Thoracic aorta (tissue), 2 donors: ENCODE data around the gene NRL. TPM values are rescaled to one million over a fixed set of nuclear protein-coding genes. Genes with fewer than 3 reads are reported as not detected.

Experiments
- ATAC-seq: fragments of 150-250 bp; one replicate; pipeline ENCODE4 v1.8.0; 2017; ENCODE audit warnings: low read depth; ENCODE audit not compliant: insufficient number of reproducible peaks, low FRiP score
- DNase-seq: peaks from one replicate; pipeline ENCODE4 v3.0.0-alpha.2; 2020; ENCODE audit warnings: low spot score
- H3K27ac ChIP-seq, 2 donors: fragments of 200-600 bp; sonication (generic); 1 replicate in 1 of 2; 2 replicates in 1 of 2; pipeline ENCODE4 v1.5.1; 2016; ENCODE audit warnings: mild to moderate bottlenecking in 2 of 2, moderate library complexity in 2 of 2
- H3K27me3 ChIP-seq: fragments of 200-600 bp; sonication (generic); replicated peaks from 2 replicates; pipeline ENCODE4 v1.6.0; 2016; ENCODE audit warnings: mild to moderate bottlenecking; ENCODE audit not compliant: insufficient read depth
- H3K36me3 ChIP-seq: fragments of 200-600 bp; sonication (generic); one replicate; pipeline ENCODE4 v1.5.1; 2016
- H3K4me1 ChIP-seq, 2 donors: fragments of 200-600 bp; sonication (generic); 1 replicate in 1 of 2; 2 replicates in 1 of 2; pipeline versions ENCODE4 v1.5.1 to v1.6.0; 2016; ENCODE audit warnings: low read depth in 2 of 2, mild to moderate bottlenecking in 1 of 2; ENCODE audit not compliant: control insufficient read depth in 1 of 2
- H3K4me3 ChIP-seq: fragments of 200-600 bp; sonication (generic); 2 replicates; pipeline ENCODE4 v1.5.1; 2016; ENCODE audit warnings: mild to moderate bottlenecking
- H3K9me3 ChIP-seq: fragments of 200-600 bp; sonication (generic); 2 replicates; pipeline ENCODE4 v1.5.1; 2016
- total RNA-seq, 2 donors: library from RNA; depleted of rRNA; stranded (reverse); fragments of >200 nt; gene quantifications; one replicate each; pipeline versions ENCODE4 v1.1.0 to v1.2.3, GENCODE V29; 2016
- TF ChIP-seq, protein P1 (sequence below): fragments of 200-600 bp; sonication (generic); IDR thresholded peaks from one replicate; pipeline ENCODE4 v1.5.1; 2019; ENCODE audit warnings: antibody characterized with exemption

NRL gene
- total RNA-seq, 2 donors from 2014 or later = 0.92 to 6.1 TPM

DNA sequence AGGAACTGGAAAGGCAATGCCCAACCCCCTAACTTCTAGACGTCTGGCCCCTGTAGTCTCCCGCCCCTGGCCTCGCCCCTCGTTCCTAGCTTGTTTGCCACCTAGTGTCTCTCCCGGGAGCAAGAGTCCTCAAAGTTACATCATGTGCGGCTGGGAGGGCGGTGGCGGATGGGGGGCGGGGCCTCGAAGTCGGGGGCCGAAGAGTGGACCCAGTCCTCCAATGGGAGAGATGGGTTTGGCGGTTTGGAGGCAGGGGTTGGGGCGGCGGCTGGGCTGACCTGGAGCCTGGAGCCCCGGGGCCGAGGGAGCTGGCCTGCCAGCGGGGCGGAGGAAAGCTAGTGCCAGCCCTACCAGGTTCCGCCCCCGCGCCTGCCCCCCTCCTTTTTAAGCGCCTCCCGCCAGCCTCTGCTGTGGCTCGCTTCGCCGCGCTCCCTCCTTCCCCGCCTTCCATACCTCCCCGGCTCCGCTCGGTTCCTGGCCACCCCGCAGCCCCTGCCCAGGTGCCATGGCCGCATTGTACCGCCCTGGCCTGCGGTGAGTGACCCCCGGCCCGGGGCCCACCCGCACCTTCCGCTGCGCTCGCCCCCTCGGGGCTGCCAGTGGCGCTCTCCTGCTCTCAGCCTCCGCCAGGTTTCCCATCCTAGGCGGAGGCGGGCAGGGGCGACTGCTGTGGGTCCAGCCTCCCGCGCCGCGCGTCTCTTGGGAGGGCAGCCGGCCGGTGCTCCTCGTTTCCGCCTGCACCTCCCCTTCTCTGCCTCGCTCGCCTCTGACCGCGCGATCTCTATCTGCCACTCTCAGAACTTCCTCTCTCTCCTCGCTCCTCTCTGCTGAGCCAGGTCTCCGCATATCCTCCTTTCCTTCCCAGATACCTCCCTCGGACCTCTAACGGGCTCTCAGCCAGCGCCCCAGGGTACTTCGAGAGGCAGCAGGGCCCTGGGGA lies 20.6 kb downstream of the NRL start, which contains the start of gene PCK2:
TSS of gene PCK2 (plus strand) at position 411 of the 940 bp plus-strand sequence. CDS start at position 506, 95 bp downstream.
- TF ChIP-seq, protein P1, sequence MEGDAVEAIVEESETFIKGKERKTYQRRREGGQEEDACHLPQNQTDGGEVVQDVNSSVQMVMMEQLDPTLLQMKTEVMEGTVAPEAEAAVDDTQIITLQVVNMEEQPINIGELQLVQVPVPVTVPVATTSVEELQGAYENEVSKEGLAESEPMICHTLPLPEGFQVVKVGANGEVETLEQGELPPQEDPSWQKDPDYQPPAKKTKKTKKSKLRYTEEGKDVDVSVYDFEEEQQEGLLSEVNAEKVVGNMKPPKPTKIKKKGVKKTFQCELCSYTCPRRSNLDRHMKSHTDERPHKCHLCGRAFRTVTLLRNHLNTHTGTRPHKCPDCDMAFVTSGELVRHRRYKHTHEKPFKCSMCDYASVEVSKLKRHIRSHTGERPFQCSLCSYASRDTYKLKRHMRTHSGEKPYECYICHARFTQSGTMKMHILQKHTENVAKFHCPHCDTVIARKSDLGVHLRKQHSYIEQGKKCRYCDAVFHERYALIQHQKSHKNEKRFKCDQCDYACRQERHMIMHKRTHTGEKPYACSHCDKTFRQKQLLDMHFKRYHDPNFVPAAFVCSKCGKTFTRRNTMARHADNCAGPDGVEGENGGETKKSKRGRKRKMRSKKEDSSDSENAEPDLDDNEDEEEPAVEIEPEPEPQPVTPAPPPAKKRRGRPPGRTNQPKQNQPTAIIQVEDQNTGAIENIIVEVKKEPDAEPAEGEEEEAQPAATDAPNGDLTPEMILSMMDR = peak; percentile 9

DNA sequence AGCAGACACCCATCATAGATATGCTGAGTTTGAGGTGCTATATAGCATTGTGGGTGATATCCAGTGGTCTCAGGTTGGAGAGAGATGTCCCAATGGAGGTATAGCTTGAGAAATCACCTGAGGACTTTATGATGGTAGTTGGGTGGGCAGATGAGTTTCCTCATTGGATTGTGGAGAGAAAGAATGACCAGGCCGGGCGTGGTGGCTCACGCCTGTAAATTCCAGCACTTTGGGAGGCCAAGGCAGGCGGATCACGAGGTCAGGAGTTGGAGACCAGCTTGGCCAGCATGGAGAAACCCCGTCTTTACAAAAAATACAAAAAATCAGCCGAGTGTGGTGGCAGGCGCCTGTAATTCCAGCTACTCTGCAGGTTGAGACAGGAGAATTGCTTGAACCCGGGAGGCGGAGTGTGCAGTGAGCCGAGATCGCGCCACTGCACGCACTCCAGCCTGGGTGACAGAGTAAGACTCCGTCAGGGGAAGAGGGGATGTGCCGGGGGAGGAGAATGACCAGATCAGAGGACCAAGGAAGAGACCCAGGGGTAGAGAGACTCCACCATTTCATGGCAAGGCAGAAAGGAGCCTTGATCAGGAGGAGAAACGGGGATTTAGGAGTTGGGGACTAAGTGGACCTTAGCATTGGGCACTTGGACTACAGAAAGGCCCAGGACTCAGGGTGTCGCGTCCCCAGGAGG lies 21.4 kb downstream of the NRL start:
- TF ChIP-seq, protein P1 = no peak
- H3K9me3 ChIP-seq = no peaks in the 10 kb centered on the region
- peak overlapping the region; percentile 99 for H3K4me3 ChIP-seq
- ATAC-seq (peak; percentile 21), DNase-seq (no peak)
- peaks cover 9 to 25% of the 10 kb centered on the region in 2 donors for H3K4me1 ChIP-seq
- peak overlapping the region; percentile 92 for H3K27ac ChIP-seq
- no peaks in the 10 kb centered on the region for H3K27me3 ChIP-seq
- H3K36me3 ChIP-seq = no peaks in the 10 kb centered on the region

More for the DNA sequence above, 20.6 kb downstream of the NRL start, which contains the start of gene PCK2:
- H3K4me1 ChIP-seq = peaks cover 9 to 25% of the 10 kb centered on the region in 2 donors
- no peaks in the 10 kb centered on the region for H3K9me3 ChIP-seq
- ATAC-seq = peak; percentile 68
- peak within 1 kb of the TSS; percentile 99 for H3K4me3 ChIP-seq
- H3K27ac ChIP-seq = peak within 1 kb of the TSS; percentile 92
- H3K36me3 ChIP-seq = no peaks in the 10 kb centered on the region
- peak; percentile 74 for DNase-seq
- H3K27me3 ChIP-seq = no peaks in the 10 kb centered on the region

DNA sequence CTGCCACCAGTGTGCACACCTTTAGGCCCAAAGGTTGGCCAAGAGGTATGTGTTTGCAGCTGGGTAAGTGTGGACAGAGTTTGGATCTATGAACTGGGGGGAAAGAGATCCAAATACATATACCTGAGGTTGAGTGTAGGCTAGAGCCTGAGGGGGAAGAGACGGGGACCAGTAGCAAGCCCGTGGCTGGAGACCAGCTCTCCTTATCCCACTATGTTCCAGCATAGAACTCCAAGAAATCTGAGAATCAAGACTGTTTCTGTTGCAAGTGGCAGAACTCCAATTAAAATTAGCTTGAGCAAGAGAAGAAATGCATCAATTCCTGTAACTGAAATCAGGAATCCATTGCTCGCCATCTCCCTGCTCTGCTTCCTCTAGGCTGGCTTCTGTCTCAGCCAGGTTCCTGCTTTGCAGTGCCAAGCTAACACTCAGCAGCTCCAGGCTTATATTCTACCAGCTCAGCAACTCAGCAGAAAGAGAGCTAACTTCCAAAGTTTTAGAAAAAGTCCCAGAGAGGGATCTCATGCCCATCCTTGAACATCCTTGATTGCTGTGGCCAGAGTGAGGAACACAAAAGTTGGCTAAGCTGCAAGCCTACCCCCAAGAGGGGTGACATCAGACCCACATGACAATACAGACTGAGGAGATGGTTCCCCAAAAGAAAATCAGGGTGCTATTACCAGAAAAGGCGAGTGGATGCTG lies 22.1 kb downstream of the NRL start:
- Histone ChIP-seq H3K27ac (peak overlapping the region; percentile 92), H3K4me3 (no peak overlapping the region), H3K4me1 (peaks cover 9 to 25% of the 10 kb centered on the region in 2 donors), H3K27me3 (no peaks in the 10 kb centered on the region), H3K9me3 (no peaks in the 10 kb centered on the region), H3K36me3 (no peaks in the 10 kb centered on the region)
- DNase-seq (no peak), ATAC-seq (no peak)
- TF ChIP-seq, protein P1 = no peak

DNA sequence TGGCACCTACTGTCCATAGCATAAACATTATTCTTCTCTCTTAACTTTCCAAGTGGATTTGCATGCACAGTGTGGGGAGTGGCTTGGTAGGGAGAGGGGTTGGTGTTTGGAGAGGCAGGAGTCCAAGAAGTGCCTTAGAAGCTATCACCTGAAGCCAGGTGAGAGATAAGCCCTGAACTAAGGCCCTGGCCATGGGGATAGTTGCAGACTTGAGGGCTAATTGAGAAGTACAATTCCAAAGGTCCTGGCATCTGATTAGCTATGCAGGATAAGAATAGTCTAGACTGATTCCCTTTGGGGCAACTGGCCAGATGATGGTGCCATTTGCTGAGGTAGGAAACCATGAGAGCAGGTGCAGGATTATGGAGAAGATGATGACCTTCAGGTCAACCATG lies 22.6 kb downstream of the NRL start:
- TF ChIP-seq, protein P1 = no peak
- DNase-seq = no peak
- Histone ChIP-seq H3K4me1 (peaks cover 9 to 25% of the 10 kb centered on the region in 2 donors), H3K27me3 (no peaks in the 10 kb centered on the region), H3K9me3 (no peaks in the 10 kb centered on the region), H3K36me3 (no peaks in the 10 kb centered on the region), H3K4me3 (no peak overlapping the region), H3K27ac (no peak overlapping the region)
- ATAC-seq = no peak
